Brain microvascular endothelial cell (primary cell): ENCODE data around the gene TMEM252.
A peak's percentile ranks its signal among the peaks of the same experiment; 100 is the strongest.

ENCODE experiments used
- DNase-seq: peaks from one replicate; pipeline ENCODE4 v3.0.0-alpha.2; 2020
- H3K27ac ChIP-seq: fragments of 250-450 bp; sonication (Bioruptor Pico); 2 replicates; pipeline ENCODE4 v1.5.1; 2020; ENCODE audit warnings: mild to moderate bottlenecking, moderate library complexity
- H3K27me3 ChIP-seq: fragments of 250-450 bp; sonication (Bioruptor Pico); replicated peaks from 2 replicates; pipeline ENCODE4 v1.5.1; 2020; ENCODE audit warnings: mild to moderate bottlenecking
- H3K36me3 ChIP-seq: fragments of 250-450 bp; sonication (Bioruptor Pico); replicated peaks from 2 replicates; pipeline ENCODE4 v1.5.1; 2020; ENCODE audit warnings: mild to moderate bottlenecking
- H3K4me3 ChIP-seq: 2 replicates; pipeline ENCODE4 v1.5.1; 2011; ENCODE audit warnings: low read depth, mild to moderate bottlenecking, control low read depth, low read length, moderate library complexity
- in situ Hi-C: cut with HindIII; loops from 2 replicates; pipeline ENCODE4 v1.10.0; 2017; ENCODE audit warnings: low sequenced_read_pairs, low pct_ligation_motif_present
- TF ChIP-seq, protein P1 (sequence below): IDR thresholded peaks from 2 replicates; pipeline ENCODE4 v1.5.1; 2011; ENCODE audit warnings: low read depth, mild to moderate bottlenecking, moderate library complexity, low read length, control low read depth, inconsistent platforms; ENCODE audit errors: missing control alignments

Gene TMEM252

GRCh38 chr9:68555437-68556150 lies 14.9 kb upstream of the TMEM252 start:
- Histone ChIP-seq H3K4me3 (no peak overlapping the region), H3K27me3 (no peaks in the 10 kb centered on the region), H3K36me3 (no peaks in the 10 kb centered on the region), H3K27ac (no peak overlapping the region)
- TF ChIP-seq, protein P1, sequence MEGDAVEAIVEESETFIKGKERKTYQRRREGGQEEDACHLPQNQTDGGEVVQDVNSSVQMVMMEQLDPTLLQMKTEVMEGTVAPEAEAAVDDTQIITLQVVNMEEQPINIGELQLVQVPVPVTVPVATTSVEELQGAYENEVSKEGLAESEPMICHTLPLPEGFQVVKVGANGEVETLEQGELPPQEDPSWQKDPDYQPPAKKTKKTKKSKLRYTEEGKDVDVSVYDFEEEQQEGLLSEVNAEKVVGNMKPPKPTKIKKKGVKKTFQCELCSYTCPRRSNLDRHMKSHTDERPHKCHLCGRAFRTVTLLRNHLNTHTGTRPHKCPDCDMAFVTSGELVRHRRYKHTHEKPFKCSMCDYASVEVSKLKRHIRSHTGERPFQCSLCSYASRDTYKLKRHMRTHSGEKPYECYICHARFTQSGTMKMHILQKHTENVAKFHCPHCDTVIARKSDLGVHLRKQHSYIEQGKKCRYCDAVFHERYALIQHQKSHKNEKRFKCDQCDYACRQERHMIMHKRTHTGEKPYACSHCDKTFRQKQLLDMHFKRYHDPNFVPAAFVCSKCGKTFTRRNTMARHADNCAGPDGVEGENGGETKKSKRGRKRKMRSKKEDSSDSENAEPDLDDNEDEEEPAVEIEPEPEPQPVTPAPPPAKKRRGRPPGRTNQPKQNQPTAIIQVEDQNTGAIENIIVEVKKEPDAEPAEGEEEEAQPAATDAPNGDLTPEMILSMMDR = no peak
- in situ Hi-C loops = no loop called here
- no peak for DNase-seq

GRCh38 chr9:68552700-68553476 lies 12.2 kb upstream of the TMEM252 start:
- peak; percentile 47 for DNase-seq
- peak overlapping the region; percentile 56 for H3K27ac ChIP-seq
- TF ChIP-seq, protein P1 = no peak
- no peak overlapping the region for H3K4me3 ChIP-seq
- H3K36me3 ChIP-seq = no peaks in the 10 kb centered on the region
- in situ Hi-C loops = no loop called here
- no peaks in the 10 kb centered on the region for H3K27me3 ChIP-seq

DNA sequence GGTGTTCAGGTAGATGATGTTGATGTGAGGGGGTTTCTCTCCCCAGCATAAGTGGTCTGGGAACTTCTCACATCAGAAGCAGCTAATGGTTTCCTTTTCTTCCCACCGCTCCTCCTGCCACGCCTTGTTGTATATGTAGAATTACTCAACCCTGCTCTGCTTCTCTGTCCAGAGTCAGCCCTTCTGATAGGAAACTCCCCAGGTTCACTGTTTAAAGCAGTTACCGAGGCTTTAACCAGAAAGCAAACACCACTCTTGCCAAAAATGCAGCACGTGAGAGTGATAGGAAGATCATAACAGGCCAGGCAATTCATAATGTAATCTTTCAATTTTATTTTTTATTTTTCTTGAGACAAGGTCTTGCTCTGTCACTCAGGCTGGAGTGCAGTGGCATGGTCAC lies 10.5 kb upstream of the TMEM252 start:
- Histone ChIP-seq H3K36me3 (no peaks in the 10 kb centered on the region), H3K4me3 (no peak overlapping the region), H3K27me3 (no peaks in the 10 kb centered on the region), H3K27ac (no peak overlapping the region)
- in situ Hi-C loops = no loop called here
- TF ChIP-seq, protein P1 = no peak
- no peak for DNase-seq

DNA sequence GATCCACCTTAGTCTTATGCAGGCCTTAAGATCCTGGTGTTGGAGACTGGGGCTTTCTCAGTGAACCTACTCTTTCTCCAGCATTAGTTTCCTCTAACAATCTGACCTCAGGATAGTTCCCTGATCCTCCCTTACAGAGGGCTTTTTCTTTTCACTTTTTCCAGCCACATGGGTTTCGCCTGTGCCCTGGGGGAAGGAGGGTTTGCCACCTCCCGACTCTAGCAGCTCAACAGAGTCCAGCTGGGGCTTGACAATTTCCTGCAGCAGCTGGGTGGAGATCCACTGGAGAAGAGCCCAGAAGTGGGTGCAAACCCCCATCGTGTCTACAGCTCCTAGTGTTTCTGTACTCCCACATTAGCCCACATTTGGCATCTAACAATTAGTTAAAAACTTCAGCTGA lies 7.6 kb upstream of the TMEM252 start:
- Histone ChIP-seq H3K27ac (no peak overlapping the region), H3K36me3 (no peaks in the 10 kb centered on the region), H3K4me3 (no peak overlapping the region), H3K27me3 (no peaks in the 10 kb centered on the region)
- in situ Hi-C loops = no loop called here
- TF ChIP-seq, protein P1 = no peak
- no peak for DNase-seq

GRCh38 chr9:68547417-68547816 lies 6.7 kb upstream of the TMEM252 start:
- TF ChIP-seq, protein P1 = no peak
- in situ Hi-C loops = no loop called here
- Histone ChIP-seq H3K27ac (no peak overlapping the region), H3K4me3 (no peak overlapping the region), H3K36me3 (no peaks in the 10 kb centered on the region), H3K27me3 (no peaks in the 10 kb centered on the region)
- DNase-seq = no peak
